UCSD-AML1 (cell line): Measurements from ENCODE around the gene ZBTB26.
"Not testable (repeated sequence)": the region's sequence is repeated elsewhere in the genome, so short reads cannot be mapped to it uniquely, and the experiment has no call there.

ENCODE experiments used
- DNase-seq: peaks from one replicate; lab custom pipeline; 2025; ENCODE audit not compliant: unreplicated experiment; lab: John Stamatoyannopoulos, UW

ZBTB26 gene

GRCh38 chr9:122929796-122930354 lies 1.4 kb downstream of the ZBTB26 start:
- DNase-seq: no peak

GRCh38 chr9:122923947-122924346 lies 7.4 kb downstream of the ZBTB26 start:
- DNase-seq: no peak

GRCh38 chr9:122922713-122923112 lies 8.6 kb downstream of the ZBTB26 start:
- no peak for DNase-seq

GRCh38 chr9:122918310-122918709 lies 13.0 kb downstream of the ZBTB26 start:
- no peak for DNase-seq

GRCh38 chr9:122912964-122913673 lies 18.2 kb downstream of the ZBTB26 start, which contains the start of gene ZBTB6:
TSS of gene ZBTB6 (minus strand) at chr9:122913323. CDS start at chr9:122912072, 1,251 bp downstream.
- DNase-seq: peak; percentile 74

- DNase-seq: no peak
Observed at GRCh38 chr9:122912671-122912963, 18.7 kb downstream of the ZBTB26 start.

DNA sequence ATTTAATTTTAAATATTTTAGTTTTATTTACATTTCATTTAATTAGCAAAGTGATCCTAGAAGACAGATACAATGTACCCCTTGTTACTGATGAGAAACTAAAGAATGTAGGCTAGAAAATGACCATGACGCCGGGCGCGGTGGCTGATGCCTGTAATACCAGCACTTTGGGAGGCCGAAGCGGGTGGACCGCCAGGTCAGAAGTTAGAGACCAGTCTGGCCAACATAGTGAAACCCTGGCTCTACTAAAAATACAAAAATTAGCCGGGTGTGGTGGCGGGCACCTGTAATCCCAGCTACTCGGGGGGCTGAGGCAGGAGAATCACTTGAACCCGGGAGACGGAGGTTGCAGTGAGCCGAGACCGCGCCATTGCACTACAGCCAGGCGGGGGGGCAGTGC lies 25.2 kb downstream of the ZBTB26 start:
- not testable (repeated sequence) for DNase-seq

GRCh38 chr9:122904823-122905710 lies 26.2 kb downstream of the ZBTB26 start, which contains the start of gene RC3H2:
TSS of gene RC3H2 (minus strand) at chr9:122905359. CDS start at chr9:122897509, 7,850 bp downstream.
- DNase-seq: peak; percentile 97

DNA sequence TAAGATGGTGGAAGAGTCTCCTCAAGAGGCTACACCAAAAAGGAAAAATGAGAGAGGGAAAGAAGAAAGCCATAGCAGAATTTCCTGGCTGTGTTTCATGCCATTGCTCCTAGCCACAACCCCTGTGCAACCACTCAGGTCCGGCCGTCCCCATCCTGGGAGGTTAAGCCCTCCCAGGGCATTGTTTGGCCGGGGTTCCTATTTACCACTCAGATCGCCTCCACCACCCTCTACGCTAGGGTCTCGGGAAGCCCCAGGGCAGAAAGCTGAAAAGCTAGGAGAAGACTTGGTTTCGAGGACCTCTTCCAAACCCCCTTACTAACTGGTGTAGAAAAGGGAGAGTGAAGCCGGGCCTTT lies 26.9 kb downstream of the ZBTB26 start:
- peak; percentile 69 for DNase-seq

DNA sequence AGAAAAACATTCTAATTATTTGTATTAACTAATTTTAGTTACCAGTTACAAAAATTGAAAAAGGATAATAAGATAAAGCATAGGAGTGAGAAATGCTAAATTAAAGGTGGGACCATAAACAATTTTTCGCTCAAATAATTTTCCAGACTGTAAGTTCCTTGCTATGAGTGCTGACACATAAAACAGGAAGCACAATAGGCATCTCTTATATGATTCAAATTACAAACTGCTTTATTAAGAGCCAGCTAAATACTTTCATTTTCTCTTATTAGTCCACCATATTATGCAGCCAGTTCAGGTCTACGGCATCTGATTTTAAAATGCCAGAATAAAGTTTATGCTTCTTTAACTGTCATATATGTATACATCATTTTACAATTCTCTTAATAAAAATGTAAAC lies 30.5 kb downstream of the ZBTB26 start:
- DNase-seq: no peak

DNA sequence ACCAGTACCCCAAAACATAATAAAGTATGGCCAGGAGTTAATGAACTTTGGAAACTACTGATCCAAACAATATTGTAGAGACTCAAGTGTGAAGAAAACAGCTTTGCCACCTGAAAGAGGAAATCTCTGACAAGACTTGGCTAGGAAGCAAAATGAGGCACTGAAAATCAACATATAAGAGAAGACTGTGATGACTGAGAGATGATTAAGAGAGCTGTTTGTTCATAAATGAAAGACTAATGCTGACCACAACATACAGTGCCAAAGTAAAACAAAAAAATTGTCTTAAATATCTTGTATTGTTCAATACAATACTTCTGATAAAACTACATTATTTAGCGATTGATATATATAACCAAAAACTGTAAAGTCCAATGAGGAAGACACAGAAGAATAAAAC lies 33.3 kb downstream of the ZBTB26 start:
- DNase-seq: no peak

DNA sequence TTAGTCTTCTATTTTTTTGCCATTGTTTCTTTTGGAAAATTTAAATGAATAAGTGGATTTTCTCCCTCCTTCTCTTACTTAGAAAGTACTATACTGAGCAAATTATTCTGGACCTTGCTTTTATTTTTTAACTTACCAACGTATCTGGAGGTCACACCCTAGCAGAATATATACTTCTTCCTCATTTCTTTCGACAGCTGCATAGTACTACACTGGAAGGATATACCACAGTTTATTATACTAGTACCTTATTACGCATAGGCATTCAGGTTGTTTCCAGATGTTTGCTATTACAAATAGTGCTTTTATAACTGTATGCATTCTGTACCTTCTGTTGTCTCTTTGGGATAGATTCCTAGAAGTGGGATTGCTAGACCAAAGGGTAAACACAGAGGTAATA lies 42.8 kb downstream of the ZBTB26 start:
- DNase-seq: no peak

- DNase-seq: no peak
Observed at GRCh38 chr9:122883125-122883524, 48.2 kb downstream of the ZBTB26 start.

GRCh38 chr9:122879443-122879842 lies 51.9 kb downstream of the ZBTB26 start:
- DNase-seq: no peak

- no peak for DNase-seq
Observed at GRCh38 chr9:122875523-122875922, 55.8 kb downstream of the ZBTB26 start.

DNA sequence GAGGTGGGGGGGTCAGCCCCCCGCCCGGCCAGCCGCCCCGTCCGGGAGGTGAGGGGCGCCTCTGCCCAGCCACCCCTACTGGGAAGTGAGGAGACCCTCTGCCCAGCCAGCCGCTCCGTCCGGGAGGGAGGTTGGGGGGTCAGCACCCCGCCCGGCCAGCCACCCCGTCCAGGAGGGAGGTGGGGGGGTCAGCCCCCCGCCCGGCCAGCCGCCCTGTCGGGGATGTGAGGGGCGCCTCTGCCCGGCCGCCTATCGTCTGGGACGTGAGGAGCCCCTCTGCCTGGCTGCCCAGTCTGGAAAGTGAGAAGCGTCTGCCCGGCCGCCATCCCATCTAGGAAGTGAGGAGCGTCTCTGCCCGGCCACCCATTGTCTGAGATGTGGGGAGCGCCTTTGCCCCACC lies 64.0 kb downstream of the ZBTB26 start:
- DNase-seq: not testable (repeated sequence)

DNA sequence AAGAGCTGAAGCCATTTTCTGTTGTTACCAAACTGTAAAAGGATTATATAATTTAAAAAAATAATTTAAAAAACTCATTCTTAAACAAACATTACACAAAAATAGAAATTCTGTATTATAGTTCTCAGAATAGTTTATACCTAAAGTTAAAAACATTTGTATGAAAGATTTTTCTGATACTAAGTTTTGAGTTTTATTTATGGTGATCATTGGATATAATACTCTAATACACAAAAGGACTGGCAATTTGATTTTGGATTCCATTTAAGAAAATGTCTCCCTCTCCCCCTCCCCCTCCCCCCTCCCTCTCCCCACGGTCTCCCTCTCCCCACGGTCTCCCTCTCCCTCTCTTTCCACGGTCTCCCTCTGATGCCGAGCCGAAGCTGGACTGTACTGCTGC lies 65.2 kb downstream of the ZBTB26 start:
- no peak for DNase-seq
